ENCODE measurements around the gene ZNF80. TPM values are rescaled to one million over a fixed set of nuclear protein-coding genes. Genes with fewer than 3 reads are reported as not detected.

Gene ZNF80
- total RNA-seq, 1 experiment from 2014 or later = not detected

DNA sequence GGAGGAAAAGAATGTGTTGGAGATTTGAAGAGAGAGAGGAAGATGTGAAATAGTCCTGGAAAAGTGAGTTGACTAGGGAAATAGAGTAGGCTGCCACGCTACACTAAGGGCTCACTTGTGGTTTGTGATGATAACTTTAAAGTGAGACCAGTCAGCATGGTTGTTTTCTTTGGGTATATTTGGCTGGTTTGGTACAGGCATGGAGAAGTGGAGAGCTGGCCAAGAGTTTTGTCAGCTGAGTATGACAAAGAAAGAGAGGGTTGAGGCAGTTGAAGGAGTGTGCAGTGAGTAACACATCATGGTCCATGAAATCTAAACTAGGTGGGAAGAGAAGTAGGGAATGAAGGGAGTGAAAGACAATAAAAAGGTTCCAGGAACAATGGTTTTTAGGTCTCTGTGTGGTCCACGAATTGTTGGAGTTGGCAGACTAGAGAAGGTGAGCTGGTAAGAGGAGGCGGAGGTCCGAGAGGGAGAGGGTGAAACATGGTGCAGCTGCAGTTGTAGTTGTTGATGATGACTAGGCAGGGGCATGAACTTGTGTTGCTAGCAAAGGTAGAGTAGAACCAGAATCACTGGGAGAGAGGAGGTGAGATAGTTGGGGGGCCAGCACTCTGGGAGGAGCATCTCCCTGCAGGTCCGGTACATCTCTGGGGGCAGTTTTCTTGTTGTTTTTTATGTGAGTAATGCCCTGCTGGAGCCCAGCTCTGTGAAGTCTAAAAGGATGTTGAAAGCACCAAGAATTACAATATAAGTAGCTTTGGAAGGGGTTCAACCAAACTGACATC is 21.0 kb downstream of the ZNF80 start:
- no TSS peak for BruUV-seq (replicated peaks)
- in situ Hi-C loops (cut with HindIII; ENCODE audit: low pct_unique_long_range_greater_than_20kb, low sequenced_read_pairs) (no loop called here), intact Hi-C loops (cut with micrococcal nuclease; ENCODE audit: unreplicated experiment) (no loop called here)

DNA sequence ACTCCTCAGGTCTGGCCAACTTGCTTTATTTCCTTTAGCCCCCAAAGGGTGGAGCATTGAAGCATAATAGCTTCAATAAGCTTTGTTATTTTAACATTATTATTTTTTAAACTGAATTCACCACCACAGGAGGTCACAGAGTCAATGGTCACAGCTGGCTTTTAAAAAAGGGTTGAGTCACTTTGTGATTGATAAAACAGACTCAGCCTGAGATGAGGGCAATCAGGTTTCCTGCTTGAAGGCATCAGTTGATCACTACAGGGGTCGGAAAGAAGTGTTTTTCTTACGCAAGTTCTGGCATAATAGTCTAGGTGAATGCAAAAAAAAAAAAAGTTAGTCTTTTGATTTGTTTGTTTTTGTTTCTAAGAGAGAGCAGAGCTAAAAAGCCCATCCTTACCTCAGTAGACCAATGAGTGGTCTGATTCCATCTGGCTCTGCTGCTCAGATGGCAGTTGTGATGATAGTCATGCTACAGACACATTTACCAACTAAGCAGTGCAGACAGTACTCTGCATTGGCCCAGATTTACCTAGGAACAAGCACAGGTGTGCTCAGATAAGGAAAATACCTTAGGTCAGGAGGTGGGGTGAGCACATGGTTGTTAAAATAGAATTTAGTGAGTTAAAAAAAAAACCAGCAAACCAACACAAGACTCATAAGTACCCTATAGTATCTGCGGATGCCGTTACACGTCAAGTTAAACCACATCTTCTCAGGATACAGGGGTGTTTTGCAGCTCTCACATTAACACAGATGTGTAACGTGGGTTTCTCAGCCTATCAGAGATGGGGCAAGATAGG is 22.6 kb downstream of the ZNF80 start:
- H3K4me1 ChIP-seq (ENCODE audit: control insufficient read depth, insufficient read depth, low read length) = no peaks in the 10 kb centered on the region
- ChIA-PET CTCF (no interaction called here), POLR2A (no interaction called here)
- H3K36me3 ChIP-seq (ENCODE audit: control insufficient read depth, insufficient read depth, low read length) = no peaks in the 10 kb centered on the region
- intact Hi-C loops (cut with micrococcal nuclease; ENCODE audit: unreplicated experiment) (no loop called here), in situ Hi-C loops (cut with HindIII; ENCODE audit: low pct_unique_long_range_greater_than_20kb, low sequenced_read_pairs) (no loop called here)
- no peak for ATAC-seq
- H3K4me3 ChIP-seq (ENCODE audit: low read depth in 2 of 2, low read length in 2 of 2) = no peak overlapping the region
- peaks cover 5% of the 10 kb centered on the region for H3K27me3 ChIP-seq (ENCODE audit: control insufficient read depth, insufficient read depth, low read length)
- no peak for DNase-seq (ENCODE audit: low read depth, low spot score)
- H3K27ac ChIP-seq (ENCODE audit: low read length) = no peak overlapping the region
- TF ChIP-seq CTCF (IDR thresholded peaks at IDR 0.05) (no peak), POLR2AphosphoS5 (IDR thresholded peaks at IDR 0.05; ENCODE audit: low read depth, low read length) (no peak), SIN3A (IDR thresholded peaks at IDR 0.05; ENCODE audit: borderline replicate concordance, insufficient read depth, low read depth, low read length) (no peak), TCF7L2 (IDR thresholded peaks at IDR 0.05; ENCODE audit: low read depth, low read length) (no peak)
- TF ChIP-seq, protein P1, sequence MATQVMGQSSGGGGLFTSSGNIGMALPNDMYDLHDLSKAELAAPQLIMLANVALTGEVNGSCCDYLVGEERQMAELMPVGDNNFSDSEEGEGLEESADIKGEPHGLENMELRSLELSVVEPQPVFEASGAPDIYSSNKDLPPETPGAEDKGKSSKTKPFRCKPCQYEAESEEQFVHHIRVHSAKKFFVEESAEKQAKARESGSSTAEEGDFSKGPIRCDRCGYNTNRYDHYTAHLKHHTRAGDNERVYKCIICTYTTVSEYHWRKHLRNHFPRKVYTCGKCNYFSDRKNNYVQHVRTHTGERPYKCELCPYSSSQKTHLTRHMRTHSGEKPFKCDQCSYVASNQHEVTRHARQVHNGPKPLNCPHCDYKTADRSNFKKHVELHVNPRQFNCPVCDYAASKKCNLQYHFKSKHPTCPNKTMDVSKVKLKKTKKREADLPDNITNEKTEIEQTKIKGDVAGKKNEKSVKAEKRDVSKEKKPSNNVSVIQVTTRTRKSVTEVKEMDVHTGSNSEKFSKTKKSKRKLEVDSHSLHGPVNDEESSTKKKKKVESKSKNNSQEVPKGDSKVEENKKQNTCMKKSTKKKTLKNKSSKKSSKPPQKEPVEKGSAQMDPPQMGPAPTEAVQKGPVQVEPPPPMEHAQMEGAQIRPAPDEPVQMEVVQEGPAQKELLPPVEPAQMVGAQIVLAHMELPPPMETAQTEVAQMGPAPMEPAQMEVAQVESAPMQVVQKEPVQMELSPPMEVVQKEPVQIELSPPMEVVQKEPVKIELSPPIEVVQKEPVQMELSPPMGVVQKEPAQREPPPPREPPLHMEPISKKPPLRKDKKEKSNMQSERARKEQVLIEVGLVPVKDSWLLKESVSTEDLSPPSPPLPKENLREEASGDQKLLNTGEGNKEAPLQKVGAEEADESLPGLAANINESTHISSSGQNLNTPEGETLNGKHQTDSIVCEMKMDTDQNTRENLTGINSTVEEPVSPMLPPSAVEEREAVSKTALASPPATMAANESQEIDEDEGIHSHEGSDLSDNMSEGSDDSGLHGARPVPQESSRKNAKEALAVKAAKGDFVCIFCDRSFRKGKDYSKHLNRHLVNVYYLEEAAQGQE (IDR thresholded peaks at IDR 0.05; ENCODE audit: insufficient read depth in 1 of 2, low read depth in 2 of 2, low read length in 1 of 2) = no peak
- BruUV-seq (replicated peaks) = no TSS peak
- H3K9me3 ChIP-seq (ENCODE audit: control insufficient read depth, insufficient read depth, low read depth, low read length) = no peaks in the 10 kb centered on the region

More for the DNA sequence above, 21.0 kb downstream of the ZNF80 start:
- Histone ChIP-seq H3K9me3 (ENCODE audit: control insufficient read depth, insufficient read depth, low read depth, low read length) (no peaks in the 10 kb centered on the region), H3K27me3 (ENCODE audit: control insufficient read depth, insufficient read depth, low read length) (peaks cover 5% of the 10 kb centered on the region), H3K4me3 (ENCODE audit: low read depth in 2 of 2, low read length in 2 of 2) (no peak overlapping the region), H3K4me1 (ENCODE audit: control insufficient read depth, insufficient read depth, low read length) (no peaks in the 10 kb centered on the region), H3K36me3 (ENCODE audit: control insufficient read depth, insufficient read depth, low read length) (no peaks in the 10 kb centered on the region), H3K27ac (ENCODE audit: low read length) (no peak overlapping the region)
- ATAC-seq (no peak), DNase-seq (ENCODE audit: low read depth, low spot score) (no peak)
- ChIA-PET CTCF (no interaction called here), POLR2A (no interaction called here)
- TF ChIP-seq TCF7L2 (IDR thresholded peaks at IDR 0.05; ENCODE audit: low read depth, low read length) (no peak), SIN3A (IDR thresholded peaks at IDR 0.05; ENCODE audit: borderline replicate concordance, insufficient read depth, low read depth, low read length) (no peak), CTCF (IDR thresholded peaks at IDR 0.05) (no peak), POLR2AphosphoS5 (IDR thresholded peaks at IDR 0.05; ENCODE audit: low read depth, low read length) (no peak)
- TF ChIP-seq, protein P1 (IDR thresholded peaks at IDR 0.05; ENCODE audit: insufficient read depth in 1 of 2, low read depth in 2 of 2, low read length in 1 of 2) = no peak
